NCI-H1930 (cell line): Measurements from ENCODE around the gene PLD6.
"Not testable (repeated sequence)": the region's sequence is repeated elsewhere in the genome, so short reads cannot be mapped to it uniquely, and the experiment has no call there.

Experiments
- DNase-seq, 2 experiments: peaks; one replicate each; lab custom pipeline; 2025; lab: John Stamatoyannopoulos, UW

The PLD6 gene

GRCh38 chr17:17198281-17198680 is 7.9 kb downstream of the PLD6 start:
- no peak for DNase-seq

- no peak for DNase-seq
These were observed 9.4 kb downstream of the PLD6 start for GRCh38 chr17:17196776-17197175.

- not testable (repeated sequence) for DNase-seq
These were observed 10.7 kb downstream of the PLD6 start for GRCh38 chr17:17195466-17195865.

- no peak for DNase-seq
These were observed 14.2 kb downstream of the PLD6 start for GRCh38 chr17:17191961-17192381.

GRCh38 chr17:17191346-17191792 is 14.8 kb downstream of the PLD6 start:
- DNase-seq = no peak

- DNase-seq = no peak
These were observed 15.9 kb downstream of the PLD6 start for GRCh38 chr17:17190188-17190587.

- no peak for DNase-seq
These were observed 16.6 kb downstream of the PLD6 start for GRCh38 chr17:17189559-17189958.

- no peak for DNase-seq
These were observed 17.5 kb downstream of the PLD6 start for GRCh38 chr17:17188586-17188985.

GRCh38 chr17:17186551-17187505 is 19.3 kb downstream of the PLD6 start:
- no peak for DNase-seq

GRCh38 chr17:17186051-17186450 is 20.1 kb downstream of the PLD6 start:
- DNase-seq = no peak

GRCh38 chr17:17184985-17185757 is 21.0 kb downstream of the PLD6 start:
- not testable (repeated sequence) for DNase-seq

- no peak for DNase-seq
These were observed 22.4 kb downstream of the PLD6 start for GRCh38 chr17:17183744-17184143.

- DNase-seq = no peak
These were observed 23.5 kb downstream of the PLD6 start for GRCh38 chr17:17182598-17183136.

GRCh38 chr17:17181666-17182597 is 24.2 kb downstream of the PLD6 start:
- no peak for DNase-seq

GRCh38 chr17:17180741-17181525 is 25.2 kb downstream of the PLD6 start:
- DNase-seq = no peak

- no peak for DNase-seq
These were observed 26.0 kb downstream of the PLD6 start for GRCh38 chr17:17180141-17180603.

- DNase-seq = no peak
These were observed 26.7 kb downstream of the PLD6 start for GRCh38 chr17:17179371-17179827.

GRCh38 chr17:17177176-17177575 is 29.0 kb downstream of the PLD6 start:
- DNase-seq = no peak

- no peak for DNase-seq
These were observed 29.8 kb downstream of the PLD6 start for GRCh38 chr17:17176341-17176740.

GRCh38 chr17:17175917-17176316 is 30.2 kb downstream of the PLD6 start:
- no peak for DNase-seq
